ENCODE measurements around the gene SPRR2F. TPM values are rescaled to one million over a fixed set of nuclear protein-coding genes. Genes with fewer than 3 reads are reported as not detected.
"Not testable (repeated sequence)": the region's sequence is repeated elsewhere in the genome, so short reads cannot be mapped to it uniquely, and the experiment has no call there.

The SPRR2F gene
- total RNA-seq, 2 donors from 2014 or later: not detected

DNA sequence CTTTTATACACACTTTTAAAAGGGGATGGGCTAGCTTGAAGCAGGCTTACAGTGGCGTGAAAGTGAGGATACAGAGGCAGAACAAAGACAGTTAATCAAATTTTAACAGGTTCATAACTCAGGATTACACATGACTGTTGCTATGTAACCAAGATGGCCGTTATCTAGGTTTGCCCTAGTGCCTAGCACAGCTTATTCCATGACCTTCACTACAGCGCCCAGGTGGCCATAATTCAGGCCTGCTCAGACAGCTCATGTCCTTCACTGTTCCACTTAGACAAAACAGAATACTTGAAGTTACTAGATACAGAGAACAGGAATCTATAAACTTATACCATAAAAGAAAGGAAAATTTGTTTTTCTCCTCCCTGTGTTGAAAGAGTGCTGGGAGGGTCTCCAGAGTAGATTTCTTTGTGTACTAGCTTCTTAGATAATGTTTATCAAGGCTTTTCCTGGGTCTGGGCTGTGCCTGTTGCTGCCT is 6.2 kb upstream of the SPRR2F start:
- peaks cover 19% of the 10 kb centered on the region for H3K9me3 Mint-ChIP-seq
- 85 to 97% methylated on average over 3 of the region's 3 CpGs for WGBS, 2 experiments (ENCODE audit: insufficient coverage in 1 of 2, insufficient read length in 1 of 2)

DNA sequence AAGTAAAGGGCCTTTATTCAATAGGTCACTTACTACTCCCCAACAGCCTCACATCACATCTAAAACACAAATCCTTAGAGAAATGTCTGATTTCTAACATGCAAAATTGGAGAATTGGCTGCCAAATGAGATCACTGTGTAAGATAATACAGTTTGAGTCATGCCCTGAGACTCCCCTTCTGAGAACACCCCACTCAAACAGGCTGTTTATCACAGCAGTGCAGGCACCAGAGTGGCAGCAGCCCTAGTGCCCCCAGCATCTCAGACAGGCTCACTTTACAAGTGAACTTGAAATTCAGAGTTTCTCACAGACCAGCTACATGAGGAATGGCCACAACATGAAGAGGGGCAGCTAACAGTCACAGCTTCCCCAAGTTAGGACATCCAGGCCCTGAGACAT is 1.9 kb upstream of the SPRR2F start:
- H3K4me3 Mint-ChIP-seq; H3K27me3 ChIP-seq (ENCODE audit: control insufficient read depth, insufficient read depth, low read length, poor library complexity, severe bottlenecking); H3K4me1 Mint-ChIP-seq; H3K9me3 ChIP-seq (ENCODE audit: control insufficient read depth, low read length); H3K9me3 Mint-ChIP-seq; DNase-seq; H3K36me3 Mint-ChIP-seq (ENCODE audit: low read depth); H3K36me3 ChIP-seq (ENCODE audit: control insufficient read depth, insufficient read depth, low read length); H3K4me1 ChIP-seq (ENCODE audit: control insufficient read depth, insufficient read depth, low read length); H3K27me3 Mint-ChIP-seq (ENCODE audit: insufficient read depth); H3K4me3 ChIP-seq (ENCODE audit: low read length); H3K27ac ChIP-seq (ENCODE audit: low read depth, low read length); H3K9ac ChIP-seq (ENCODE audit: extremely low read depth, low read length, poor library complexity, severe bottlenecking); H3K27ac Mint-ChIP-seq: not testable (repeated sequence)

More for the DNA sequence above, 6.2 kb upstream of the SPRR2F start:
- Mint-ChIP-seq H3K36me3 (ENCODE audit: low read depth) (peaks cover 9% of the 10 kb centered on the region), H3K27ac (peak overlapping the region; percentile 70), H3K4me3 (no peak overlapping the region), H3K4me1 (peaks cover 11% of the 10 kb centered on the region), H3K27me3 (ENCODE audit: insufficient read depth) (no peaks in the 10 kb centered on the region)
- Histone ChIP-seq H3K27ac (ENCODE audit: low read depth, low read length) (no peak overlapping the region), H3K4me1 (ENCODE audit: control insufficient read depth, insufficient read depth, low read length) (no peaks in the 10 kb centered on the region), H3K4me3 (ENCODE audit: low read length) (peak overlapping the region; percentile 37), H3K9me3 (ENCODE audit: control insufficient read depth, low read length) (peaks cover 14% of the 10 kb centered on the region), H3K27me3 (ENCODE audit: control insufficient read depth, insufficient read depth, low read length, poor library complexity, severe bottlenecking) (no peaks in the 10 kb centered on the region), H3K9ac (ENCODE audit: extremely low read depth, low read length, poor library complexity, severe bottlenecking) (no peak overlapping the region), H3K36me3 (ENCODE audit: control insufficient read depth, insufficient read depth, low read length) (no peaks in the 10 kb centered on the region)
- no peak for DNase-seq
- TF ChIP-seq, protein P1, sequence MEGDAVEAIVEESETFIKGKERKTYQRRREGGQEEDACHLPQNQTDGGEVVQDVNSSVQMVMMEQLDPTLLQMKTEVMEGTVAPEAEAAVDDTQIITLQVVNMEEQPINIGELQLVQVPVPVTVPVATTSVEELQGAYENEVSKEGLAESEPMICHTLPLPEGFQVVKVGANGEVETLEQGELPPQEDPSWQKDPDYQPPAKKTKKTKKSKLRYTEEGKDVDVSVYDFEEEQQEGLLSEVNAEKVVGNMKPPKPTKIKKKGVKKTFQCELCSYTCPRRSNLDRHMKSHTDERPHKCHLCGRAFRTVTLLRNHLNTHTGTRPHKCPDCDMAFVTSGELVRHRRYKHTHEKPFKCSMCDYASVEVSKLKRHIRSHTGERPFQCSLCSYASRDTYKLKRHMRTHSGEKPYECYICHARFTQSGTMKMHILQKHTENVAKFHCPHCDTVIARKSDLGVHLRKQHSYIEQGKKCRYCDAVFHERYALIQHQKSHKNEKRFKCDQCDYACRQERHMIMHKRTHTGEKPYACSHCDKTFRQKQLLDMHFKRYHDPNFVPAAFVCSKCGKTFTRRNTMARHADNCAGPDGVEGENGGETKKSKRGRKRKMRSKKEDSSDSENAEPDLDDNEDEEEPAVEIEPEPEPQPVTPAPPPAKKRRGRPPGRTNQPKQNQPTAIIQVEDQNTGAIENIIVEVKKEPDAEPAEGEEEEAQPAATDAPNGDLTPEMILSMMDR (conservative IDR thresholded peaks at IDR 0.05): no peak

DNA sequence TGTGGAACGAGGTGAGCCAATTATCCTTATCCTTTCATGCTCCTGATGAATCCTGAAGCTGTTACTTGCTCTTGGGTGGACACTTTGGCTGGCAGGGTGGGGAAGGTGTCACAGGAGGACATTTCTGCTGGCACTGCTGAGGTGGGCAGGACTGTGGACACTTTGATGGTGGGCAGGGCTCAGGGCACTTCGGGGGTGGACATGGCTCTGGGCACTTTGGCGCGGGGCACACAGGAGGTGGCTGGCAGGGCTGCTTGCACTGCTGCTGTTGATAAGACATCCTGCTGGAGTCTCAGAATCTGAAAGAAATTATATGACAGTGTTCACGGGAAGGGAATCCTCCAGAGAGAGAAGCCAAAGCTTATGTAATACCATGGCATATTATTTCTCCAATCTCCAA is 862 bp downstream of the SPRR2F start:
- DNase-seq; H3K36me3 ChIP-seq (ENCODE audit: control insufficient read depth, insufficient read depth, low read length); H3K36me3 Mint-ChIP-seq (ENCODE audit: low read depth); H3K4me3 ChIP-seq (ENCODE audit: low read length); H3K9ac ChIP-seq (ENCODE audit: extremely low read depth, low read length, poor library complexity, severe bottlenecking); H3K27me3 ChIP-seq (ENCODE audit: control insufficient read depth, insufficient read depth, low read length, poor library complexity, severe bottlenecking); H3K27me3 Mint-ChIP-seq (ENCODE audit: insufficient read depth); H3K4me1 ChIP-seq (ENCODE audit: control insufficient read depth, insufficient read depth, low read length); H3K27ac ChIP-seq (ENCODE audit: low read depth, low read length); H3K4me1 Mint-ChIP-seq; H3K27ac Mint-ChIP-seq; H3K9me3 ChIP-seq (ENCODE audit: control insufficient read depth, low read length); H3K4me3 Mint-ChIP-seq: not testable (repeated sequence)
- peaks cover 10% of the 10 kb centered on the region for H3K9me3 Mint-ChIP-seq
- WGBS, 2 experiments (ENCODE audit: insufficient coverage in 1 of 2, insufficient read length in 1 of 2): 90 to 100% methylated on average over 1 to 5 of the region's 5 CpGs

DNA sequence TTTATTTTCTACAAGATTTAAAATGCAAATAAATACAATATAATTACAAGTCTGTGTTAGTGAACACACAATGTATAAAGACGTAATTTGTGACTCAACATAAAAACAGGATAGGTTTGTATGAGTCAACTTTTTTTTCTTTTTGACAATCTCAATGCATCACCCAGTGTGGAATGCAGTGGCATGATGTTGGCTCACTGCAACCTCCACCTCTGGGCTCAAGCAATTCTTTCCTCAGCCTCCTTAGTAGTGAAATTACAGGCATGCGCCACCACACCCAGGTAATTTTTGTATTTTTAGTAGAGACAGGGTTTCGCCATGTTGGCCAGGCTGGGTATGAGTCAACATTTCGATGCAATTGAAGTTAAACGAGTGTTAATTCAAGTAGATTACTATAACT is 13.1 kb downstream of the SPRR2F start:
- no peaks in the 10 kb centered on the region for H3K27me3 ChIP-seq (ENCODE audit: control insufficient read depth, insufficient read depth, low read length, poor library complexity, severe bottlenecking)
- H3K27ac Mint-ChIP-seq: no peak overlapping the region
- H3K4me1 ChIP-seq (ENCODE audit: control insufficient read depth, insufficient read depth, low read length): no peaks in the 10 kb centered on the region
- H3K36me3 ChIP-seq (ENCODE audit: control insufficient read depth, insufficient read depth, low read length): no peaks in the 10 kb centered on the region
- no peaks in the 10 kb centered on the region for H3K9me3 ChIP-seq (ENCODE audit: control insufficient read depth, low read length)
- no peaks in the 10 kb centered on the region for H3K27me3 Mint-ChIP-seq (ENCODE audit: insufficient read depth)
- no peaks in the 10 kb centered on the region for H3K36me3 Mint-ChIP-seq (ENCODE audit: low read depth)
- H3K4me3 ChIP-seq (ENCODE audit: low read length): no peak overlapping the region
- TF ChIP-seq, protein P1 (conservative IDR thresholded peaks at IDR 0.05): no peak
- H3K9me3 Mint-ChIP-seq: no peaks in the 10 kb centered on the region
- WGBS, 2 experiments (ENCODE audit: insufficient coverage in 1 of 2, insufficient read length in 1 of 2): 85 to 94% methylated on average over 2 to 5 of the region's 5 CpGs
- DNase-seq: no peak
- H3K27ac ChIP-seq (ENCODE audit: low read depth, low read length): no peak overlapping the region
- H3K9ac ChIP-seq (ENCODE audit: extremely low read depth, low read length, poor library complexity, severe bottlenecking): no peak overlapping the region
- H3K4me1 Mint-ChIP-seq: no peaks in the 10 kb centered on the region
- H3K4me3 Mint-ChIP-seq: no peak overlapping the region

All from endodermal cell (in vitro differentiated cells).